OCI-LY7 (cell line): ENCODE data around the gene CRY1.

Experiments used
- EZH2phosphoT487 ChIP-seq: fragments of 200-600 bp; sonication (generic); IDR thresholded peaks from 2 replicates; pipeline ENCODE4 v1.6.1; 2018; ENCODE audit warnings: low read depth, borderline replicate concordance, mild to moderate bottlenecking, mixed run types, antibody characterized with exemption, low read length, moderate library complexity, mixed read lengths
- TF ChIP-seq, protein P1 (sequence below): fragments of 200-600 bp; sonication (generic); conservative IDR thresholded peaks from 2 replicates; pipeline ENCODE4 v1.5.1; 2014; ENCODE audit warnings: mild to moderate bottlenecking, antibody characterized with exemption, low read length, moderate library complexity, mixed read lengths

- TF ChIP-seq, protein P1, sequence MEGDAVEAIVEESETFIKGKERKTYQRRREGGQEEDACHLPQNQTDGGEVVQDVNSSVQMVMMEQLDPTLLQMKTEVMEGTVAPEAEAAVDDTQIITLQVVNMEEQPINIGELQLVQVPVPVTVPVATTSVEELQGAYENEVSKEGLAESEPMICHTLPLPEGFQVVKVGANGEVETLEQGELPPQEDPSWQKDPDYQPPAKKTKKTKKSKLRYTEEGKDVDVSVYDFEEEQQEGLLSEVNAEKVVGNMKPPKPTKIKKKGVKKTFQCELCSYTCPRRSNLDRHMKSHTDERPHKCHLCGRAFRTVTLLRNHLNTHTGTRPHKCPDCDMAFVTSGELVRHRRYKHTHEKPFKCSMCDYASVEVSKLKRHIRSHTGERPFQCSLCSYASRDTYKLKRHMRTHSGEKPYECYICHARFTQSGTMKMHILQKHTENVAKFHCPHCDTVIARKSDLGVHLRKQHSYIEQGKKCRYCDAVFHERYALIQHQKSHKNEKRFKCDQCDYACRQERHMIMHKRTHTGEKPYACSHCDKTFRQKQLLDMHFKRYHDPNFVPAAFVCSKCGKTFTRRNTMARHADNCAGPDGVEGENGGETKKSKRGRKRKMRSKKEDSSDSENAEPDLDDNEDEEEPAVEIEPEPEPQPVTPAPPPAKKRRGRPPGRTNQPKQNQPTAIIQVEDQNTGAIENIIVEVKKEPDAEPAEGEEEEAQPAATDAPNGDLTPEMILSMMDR, result no peak
- no peak for TF ChIP-seq EZH2phosphoT487
Measured at GRCh38 chr12:106978035-106978800, 115.1 kb downstream of the CRY1 start.
